SK-N-MC (cell line): ENCODE measurements around the gene MYO1D.

Experiments used
- EZH2 ChIP-seq: fragments of 200-600 bp; sonication (generic); IDR thresholded peaks from one replicate; pipeline ENCODE4 v1.6.1; 2017; ENCODE audit warnings: antibody characterized with exemption
- POLR2AphosphoS5 ChIP-seq: IDR thresholded peaks from 2 replicates; pipeline ENCODE4 v1.6.1; 2012; ENCODE audit warnings: mild to moderate bottlenecking, low read depth, low read length, borderline replicate concordance

- TF ChIP-seq EZH2 (no peak), POLR2AphosphoS5 (no peak)
These were observed 358.9 kb downstream of the MYO1D start for GRCh38 chr17:32517982-32518381.
